HepG2 (cell line): Measurements from ENCODE around the gene DRAP1. TPM values are rescaled to one million over a fixed set of nuclear protein-coding genes. Genes with fewer than 3 reads are reported as not detected.

Experiments used
- BHLHE40 ChIP-seq: IDR thresholded peaks from 2 replicates; pipeline ENCODE4 v1.6.1; 2011; ENCODE audit warnings: low read length, improper control_type of control experiment
- FOXA3 ChIP-seq: IDR thresholded peaks from 2 replicates; pipeline ENCODE4 v1.6.1; 2016; ENCODE audit warnings: missing genetic modification reagents, missing compliant biosample characterization
- HNF4A ChIP-seq: sonication (generic); formaldehyde crosslinking; IDR thresholded peaks from 2 replicates; pipeline ENCODE4 v1.4.0; 2020; ENCODE audit warnings: missing genetic modification reagents
- JUND ChIP-seq: sonication (generic); formaldehyde crosslinking; IDR thresholded peaks from 2 replicates; pipeline ENCODE4 v1.8.0; 2022; ENCODE audit warnings: mild to moderate bottlenecking, missing genetic modification reagents
- MEF2D ChIP-seq: sonication (generic); formaldehyde crosslinking; IDR thresholded peaks from 2 replicates; pipeline ENCODE4 v1.5.1; 2020; ENCODE audit warnings: mild to moderate bottlenecking, missing genetic modification reagents
- PAXIP1 ChIP-seq: sonication (generic); formaldehyde crosslinking; conservative IDR thresholded peaks from 2 replicates; pipeline ENCODE4 v1.4.0; 2020; ENCODE audit warnings: mild to moderate bottlenecking, missing genetic modification reagents, moderate library complexity
- PCBP1 ChIP-seq: fragments of 200-400 bp; formaldehyde crosslinking; IDR thresholded peaks from 2 replicates; pipeline ENCODE4 v1.6.1; 2017; ENCODE audit warnings: mild to moderate bottlenecking, low read depth, low read length, borderline replicate concordance
- RAD21 ChIP-seq: fragments of 450-650 bp; formaldehyde crosslinking; IDR thresholded peaks from 2 replicates; pipeline ENCODE4 v1.5.0; 2020; ENCODE audit warnings: mild to moderate bottlenecking
- SCMH1 ChIP-seq: sonication (generic); formaldehyde crosslinking; IDR thresholded peaks from 2 replicates; pipeline ENCODE4 v1.9.0; 2021; ENCODE audit warnings: missing genetic modification reagents, mild to moderate bottlenecking, borderline replicate concordance
- SKI ChIP-seq: fragments of 450-650 bp; IDR thresholded peaks from one replicate; pipeline ENCODE4 v1.6.1; 2018; ENCODE audit warnings: mild to moderate bottlenecking; ENCODE audit not compliant: partially characterized antibody
- THRA ChIP-seq: sonication (generic); formaldehyde crosslinking; IDR thresholded peaks from 2 replicates; pipeline ENCODE4 v1.4.0; 2020; ENCODE audit warnings: missing genetic modification reagents, borderline replicate concordance
- XRCC5 ChIP-seq: fragments of 200-400 bp; formaldehyde crosslinking; optimal IDR thresholded peaks from 2 replicates; pipeline ENCODE3; 2017; ENCODE audit warnings: mild to moderate bottlenecking, low read length
- ZBTB38 ChIP-seq: sonication (generic); formaldehyde crosslinking; IDR thresholded peaks from 2 replicates; pipeline ENCODE4 v1.5.1; 2020; ENCODE audit warnings: mild to moderate bottlenecking, missing genetic modification reagents
- ZNF609 ChIP-seq: sonication (generic); formaldehyde crosslinking; IDR thresholded peaks from 2 replicates; pipeline ENCODE4 v1.4.0; 2020; ENCODE audit warnings: mild to moderate bottlenecking, missing genetic modification reagents, borderline replicate concordance
- ZSCAN20 ChIP-seq: sonication (generic); formaldehyde crosslinking; IDR thresholded peaks from 2 replicates; pipeline ENCODE4 v1.4.0; 2020; ENCODE audit warnings: missing genetic modification reagents, mild to moderate bottlenecking, borderline replicate concordance
- polyA plus RNA-seq, 8 experiments: library from polyadenylated mRNA; depleted of rRNA in 3 of 8; stranded (reverse) in 7 of 8; unstranded in 1 of 8; fragments of >200 nt; fragmentation: Illumina TruSeq in 4 of 8; extraction: Trizol in 4 of 8; gene quantifications; 2 replicates each; pipeline versions ENCODE4 v1.2.1 to v1.2.3, GENCODE V29; 2011 to 2016; ENCODE audit warnings: low read depth in 4 of 8, missing spikeins in 1 of 8, mixed read lengths in 1 of 8; ENCODE audit not compliant: insufficient read depth in 1 of 8
- total RNA-seq, 5 experiments: library from RNA; depleted of rRNA; stranded (reverse); fragments of >200 nt; fragmentation: Illumina TruSeq; extraction: Trizol; gene quantifications; 2 replicates each; pipeline ENCODE4 v1.2.3, GENCODE V29; 2016; ENCODE audit warnings: low read depth in 1 of 5

Gene DRAP1
- total and polyA plus RNA-seq, 2 of the 13 experiments (the other 11 are each of a cell fraction or from before 2014, with no cell fraction given): 46.8 to 52.3 TPM

DNA sequence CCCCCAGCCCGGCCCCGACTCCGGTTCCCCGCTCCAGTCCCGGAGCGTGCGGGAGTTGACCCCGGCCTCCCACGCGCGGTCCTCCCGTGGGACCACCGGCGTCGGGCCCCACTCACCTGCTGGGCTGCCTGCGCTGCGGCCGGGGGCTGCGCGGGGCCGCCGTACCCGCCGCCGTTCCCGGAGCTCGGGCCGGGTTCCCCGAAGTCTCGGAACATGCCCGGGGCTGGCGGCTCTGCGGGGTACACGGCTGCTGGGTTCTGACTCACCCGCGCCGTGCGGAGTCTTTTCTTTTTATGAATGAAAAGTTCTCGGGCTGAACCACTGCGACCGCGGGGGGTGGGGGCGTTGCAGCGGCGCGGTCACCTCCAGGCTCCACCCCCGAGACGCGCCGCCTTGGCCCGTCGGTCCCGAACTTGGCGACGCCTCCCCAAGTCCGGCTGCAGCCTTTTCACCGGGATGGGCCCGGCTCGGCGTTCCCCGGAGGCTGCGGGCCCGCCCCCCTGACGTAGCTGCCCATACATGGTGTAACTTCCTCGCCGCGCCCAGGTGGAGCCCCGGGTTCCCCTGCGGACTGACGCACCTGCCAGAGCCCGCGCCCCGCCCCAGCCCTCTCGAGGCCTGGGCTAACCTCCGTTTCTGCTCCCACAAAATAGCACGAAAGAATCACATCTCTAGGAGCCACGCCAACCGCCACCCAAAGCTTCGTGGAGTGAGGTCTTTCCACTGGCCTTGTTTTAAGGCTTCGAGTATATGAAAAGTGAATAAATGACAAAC, 18.9 kb upstream of the DRAP1 start, which contains the start of gene FOSL1 (continued):
- TF ChIP-seq SKI (peak; percentile 66), THRA (peak; percentile 60), HNF4A (CRISPR knock-in tag) (no peak), FOXA3 (CRISPR knock-in tag) (0 out of 2 replicates have a peak, but pooled peaks have one; percentile 8), PCBP1 (peak; percentile 33; the same call in 1 of the 2 replicates), XRCC5 (peak; percentile 64), PAXIP1 (CRISPR knock-in tag) (no peak), RAD21 (CRISPR knock-in tag) (peak; percentile 31; the same call in 1 of the 2 replicates), ZNF609 (CRISPR knock-in tag) (no peak), BHLHE40 (peak; percentile 83), ZSCAN20 (CRISPR knock-in tag) (0 out of 2 replicates have a peak, but pooled peaks have one; percentile 19), JUND (CRISPR knock-in tag) (no peak), ZBTB38 (peak; percentile 43; the same call in 1 of the 2 replicates), MEF2D (CRISPR knock-in tag) (no peak), SCMH1 (CRISPR knock-in tag) (no peak)
